GM12878 (cell line): Measurements from ENCODE around the gene SLC7A5. TPM values are rescaled to one million over a fixed set of nuclear protein-coding genes. Genes with fewer than 3 reads are reported as not detected.

Experiments
- ATAC-seq: fragments of 200-7000 bp; cut with Tn5 transposase; 3 replicates; pipeline ENCODE4 v1.9.1; 2020; ENCODE audit warnings: mild to moderate bottlenecking, moderate library complexity
- BruUV-seq: library from RNA; stranded (reverse); fragments of 400-500 nt; replicated peaks from 2 replicates; lab custom pipeline; 2021; lab: Mats Ljungman, UMichigan
- CTCF ChIA-PET: fragments of 300-600 bp; sonication (Branson Sonifier 250); formaldehyde crosslinking; extraction: SDS; loops from one replicate; lab custom pipeline; 2021; ENCODE audit warnings: inconsistent platforms; lab: Yijun Ruan, JAX
- POLR2A ChIA-PET: fragments of 350-600 bp; formaldehyde crosslinking; extraction: SDS; loops from one replicate; lab custom pipeline; 2021; ENCODE audit warnings: inconsistent platforms; lab: Charles Lee
- RAD21 ChIA-PET: fragments of 300-600 bp; sonication (Branson Sonifier 250); formaldehyde crosslinking; loops from one replicate; lab custom pipeline; 2023; ENCODE audit warnings: antibody characterized with exemption; ENCODE audit not compliant: unreplicated experiment; lab: Charles Lee
- SMC1A ChIA-PET: fragments of 300-600 bp; sonication (Branson Sonifier 250); formaldehyde crosslinking; loops from one replicate; lab custom pipeline; 2023; ENCODE audit not compliant: unreplicated experiment, uncharacterized antibody; lab: Charles Lee
- DNase-seq: peaks from one replicate; pipeline ENCODE4 v3.0.0-alpha.2; 2011; ENCODE audit warnings: low read depth, low spot score
- FAIRE-seq: peaks from 3 replicates; lab custom pipeline; 2011; peaks lifted over from hg19 to GRCh38; lab: Jason Lieb, UNC
- H2AFZ ChIP-seq: 2 replicates; pipeline ENCODE4 v1.6.0; 2011; ENCODE audit warnings: low read depth, low read length, control low read depth; ENCODE audit not compliant: control insufficient read depth
- H3K27ac ChIP-seq: 2 replicates; pipeline ENCODE4 v1.5.1; 2011; ENCODE audit warnings: control low read depth; ENCODE audit not compliant: control insufficient read depth, insufficient read depth
- H3K27me3 ChIP-seq, 2 experiments: replicated peaks in 1 of 2; 2 replicates each; pipeline versions ENCODE4 v1.6.0 to v1.6.1; 2011; ENCODE audit warnings: low read length in 1 of 2; ENCODE audit not compliant: control insufficient read depth in 2 of 2, insufficient read depth in 2 of 2
- H3K36me3 ChIP-seq, 2 experiments: 2 replicates each; pipeline ENCODE4 v1.5.1; 2011; ENCODE audit warnings: low read length in 1 of 2; ENCODE audit not compliant: control insufficient read depth in 2 of 2, insufficient read depth in 2 of 2
- H3K4me1 ChIP-seq: 2 replicates; pipeline ENCODE4 v1.6.1; 2011; ENCODE audit warnings: mild to moderate bottlenecking, low read length, moderate library complexity, mixed read lengths; ENCODE audit not compliant: control insufficient read depth, insufficient read depth
- H3K4me2 ChIP-seq: 2 replicates; pipeline ENCODE4 v1.6.0; 2011; ENCODE audit warnings: control low read depth; ENCODE audit not compliant: control insufficient read depth, insufficient read depth
- H3K4me3 ChIP-seq: fragments of 200-600 bp; sonication (generic); 2 replicates; pipeline ENCODE4 v1.5.1; 2016
- H3K79me2 ChIP-seq: 2 replicates; pipeline ENCODE4 v1.6.0; 2011; ENCODE audit warnings: low read length; ENCODE audit not compliant: control insufficient read depth, insufficient read depth
- H3K9ac ChIP-seq: 2 replicates; pipeline ENCODE4 v1.8.0; 2011; ENCODE audit warnings: low read length, control low read depth, mixed read lengths; ENCODE audit not compliant: control insufficient read depth, insufficient read depth
- H3K9me3 ChIP-seq: replicated peaks from 3 replicates; pipeline ENCODE4 v1.5.1; 2011; ENCODE audit warnings: mild to moderate bottlenecking, low read length; ENCODE audit not compliant: control insufficient read depth, insufficient read depth
- H4K20me1 ChIP-seq: 2 replicates; pipeline ENCODE4 v1.6.0; 2011; ENCODE audit not compliant: control insufficient read depth, insufficient read depth
- CREB1 ChIP-seq: IDR thresholded peaks from 2 replicates; pipeline ENCODE4 v1.6.1; 2012; ENCODE audit warnings: low read depth, mild to moderate bottlenecking, inconsistent platforms
- EZH2 ChIP-seq: IDR thresholded peaks from 2 replicates; pipeline ENCODE4 v1.6.1; 2012; ENCODE audit warnings: low read depth, mild to moderate bottlenecking, control low read depth, inconsistent platforms, low read length, borderline replicate concordance; ENCODE audit not compliant: control insufficient read depth
- MTA3 ChIP-seq: IDR thresholded peaks from 2 replicates; pipeline ENCODE4 v1.6.1; 2012; ENCODE audit warnings: low read length, inconsistent platforms, borderline replicate concordance
- NBN ChIP-seq: fragments of 450-650 bp; IDR thresholded peaks from 2 replicates; pipeline ENCODE4 v1.6.1; 2016
- NRF1 ChIP-seq: conservative IDR thresholded peaks from 2 replicates; pipeline ENCODE4 v1.6.1; 2011; ENCODE audit warnings: mild to moderate bottlenecking, low read depth, low read length, improper control_type of control experiment
- RUNX3 ChIP-seq: IDR thresholded peaks from 2 replicates; pipeline ENCODE4 v1.6.1; 2012; ENCODE audit warnings: low read length, inconsistent platforms
- SREBF1 ChIP-seq: IDR thresholded peaks from 2 replicates; pipeline ENCODE4 v1.6.1; 2012; ENCODE audit warnings: mild to moderate bottlenecking, low read length
- SREBF2 ChIP-seq: IDR thresholded peaks from 2 replicates; pipeline ENCODE4 v1.6.1; 2012; ENCODE audit warnings: mild to moderate bottlenecking, low read length
- TARDBP ChIP-seq: IDR thresholded peaks from 2 replicates; pipeline ENCODE4 v1.6.1; 2016; ENCODE audit warnings: borderline replicate concordance
- TCF7 ChIP-seq: IDR thresholded peaks from 2 replicates; pipeline ENCODE4 v1.6.1; 2014; ENCODE audit warnings: antibody characterized with exemption, borderline replicate concordance
- WGBS: methylation state at CpG from one replicate; pipeline ENCODE4 v1.1.6; 2016; ENCODE audit warnings: low lambda C conversion rate; ENCODE audit not compliant: insufficient replicate concordance, insufficient coverage; ENCODE audit errors: missing lambda C conversion rate; 5-methylcytosine and 5-hydroxymethylcytosine counted together
- in situ Hi-C: fragments of 300-500 bp; cut with MboI; formaldehyde crosslinking; loops from 9 replicates; pipeline ENCODE4 v1.14.3; 2018; ENCODE audit warnings: mixed read lengths
- intact Hi-C: fragments of 100-400 bp; cut with micrococcal nuclease; formaldehyde crosslinking; loops from one replicate; pipeline ENCODE4 v1.14.2; 2022; ENCODE audit not compliant: unreplicated experiment
- polyA plus RNA-seq, 11 experiments: library from polyadenylated mRNA; depleted of rRNA in 4 of 11; unstranded in 6 of 11; stranded (reverse) in 5 of 11; fragments of >200 nt; fragmentation: Nextera tagmentation in 4 of 11; fragmentation: Illumina TruSeq in 1 of 11; extraction: Ambion mirVana in 4 of 11; extraction: Trizol in 1 of 11; gene quantifications; 1 replicate in 1 of 11; 2 replicates in 10 of 11; pipeline versions ENCODE4 v1.2.1 to v1.2.3, GENCODE V29; 2011 to 2016; ENCODE audit warnings: inconsistent platforms in 2 of 11, missing spikeins in 2 of 11, low read depth in 1 of 11
- total RNA-seq, 4 experiments: library from RNA; depleted of rRNA in 3 of 4; stranded (reverse); fragments of >200 nt in 3 of 4; fragmentation: Illumina TruSeq in 1 of 4; extraction: Trizol in 1 of 4; gene quantifications; 2 replicates each; pipeline versions ENCODE4 v1.2.1 to v1.2.3, GENCODE V29; 2013 to 2021
- TF ChIP-seq, protein P1 (sequence below): fragments of 450-650 bp; IDR thresholded peaks from 2 replicates; pipeline ENCODE4 v1.6.1; 2017; ENCODE audit warnings: antibody characterized with exemption, mild to moderate bottlenecking, moderate library complexity

SLC7A5 gene
- total and polyA plus RNA-seq, 10 of the 15 experiments (the other 5 are each of a cell fraction or from before 2014, with no cell fraction given): 2.3 to 101 (median 35.8) TPM

- 98% methylated on average over 4 of the region's 4 CpGs for WGBS
- no peaks in the 10 kb centered on the region for H3K27me3 ChIP-seq
- H3K4me2 ChIP-seq: no peak overlapping the region
- no peak for ATAC-seq
- FAIRE-seq: no peak
- in situ Hi-C loops (no loop called here), intact Hi-C loops (no loop called here)
- H4K20me1 ChIP-seq: no peaks in the 10 kb centered on the region
- BruUV-seq: no TSS peak
- ChIA-PET RAD21 (interaction anchor here (1.3 to 4.1 kb wide), 3 partner anchors 25 to 88 kb away, joined by 3 to 406 read pairs (median 138); partner anchors contain the start of gene SLC7A5), POLR2A (interaction anchor here (3.8 to 4.2 kb wide), 2 partner anchors 27 to 85 kb away, joined by 39 to 48 read pairs; partner anchors contain the start of gene SLC7A5), SMC1A (interaction anchor here (0.6 to 4.1 kb wide), 4 partner anchors 25 to 121 kb away, joined by 4 to 301 read pairs (median 40); partner anchors contain the start of gene SLC7A5), CTCF (interaction anchor here (1.0 to 5.3 kb wide), 5 partner anchors 25 to 86 kb away, joined by 3 to 553 read pairs (median 83); partner anchors contain the start of gene SLC7A5)
- H3K4me1 ChIP-seq: peaks cover 39% of the 10 kb centered on the region
- H3K9me3 ChIP-seq: no peaks in the 10 kb centered on the region
- no peak overlapping the region for H3K9ac ChIP-seq
- no peak overlapping the region for H3K4me3 ChIP-seq
- no peak overlapping the region for H2AFZ ChIP-seq
- DNase-seq: no peak
- no peaks in the 10 kb centered on the region for H3K36me3 ChIP-seq
- no peak overlapping the region for H3K27ac ChIP-seq
- TF ChIP-seq NBN (no peak), TCF7 (no peak), EZH2 (no peak), SREBF2 (no peak), SREBF1 (no peak), RUNX3 (no peak), CREB1 (no peak), NRF1 (no peak), MTA3 (no peak), TARDBP (no peak)
- TF ChIP-seq, protein P1, sequence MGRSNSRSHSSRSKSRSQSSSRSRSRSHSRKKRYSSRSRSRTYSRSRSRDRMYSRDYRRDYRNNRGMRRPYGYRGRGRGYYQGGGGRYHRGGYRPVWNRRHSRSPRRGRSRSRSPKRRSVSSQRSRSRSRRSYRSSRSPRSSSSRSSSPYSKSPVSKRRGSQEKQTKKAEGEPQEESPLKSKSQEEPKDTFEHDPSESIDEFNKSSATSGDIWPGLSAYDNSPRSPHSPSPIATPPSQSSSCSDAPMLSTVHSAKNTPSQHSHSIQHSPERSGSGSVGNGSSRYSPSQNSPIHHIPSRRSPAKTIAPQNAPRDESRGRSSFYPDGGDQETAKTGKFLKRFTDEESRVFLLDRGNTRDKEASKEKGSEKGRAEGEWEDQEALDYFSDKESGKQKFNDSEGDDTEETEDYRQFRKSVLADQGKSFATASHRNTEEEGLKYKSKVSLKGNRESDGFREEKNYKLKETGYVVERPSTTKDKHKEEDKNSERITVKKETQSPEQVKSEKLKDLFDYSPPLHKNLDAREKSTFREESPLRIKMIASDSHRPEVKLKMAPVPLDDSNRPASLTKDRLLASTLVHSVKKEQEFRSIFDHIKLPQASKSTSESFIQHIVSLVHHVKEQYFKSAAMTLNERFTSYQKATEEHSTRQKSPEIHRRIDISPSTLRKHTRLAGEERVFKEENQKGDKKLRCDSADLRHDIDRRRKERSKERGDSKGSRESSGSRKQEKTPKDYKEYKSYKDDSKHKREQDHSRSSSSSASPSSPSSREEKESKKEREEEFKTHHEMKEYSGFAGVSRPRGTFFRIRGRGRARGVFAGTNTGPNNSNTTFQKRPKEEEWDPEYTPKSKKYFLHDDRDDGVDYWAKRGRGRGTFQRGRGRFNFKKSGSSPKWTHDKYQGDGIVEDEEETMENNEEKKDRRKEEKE: no peak
- no peaks in the 10 kb centered on the region for H3K79me2 ChIP-seq
Observed at GRCh38 chr16:87782033-87782432, 87.3 kb downstream of the SLC7A5 start.
